Measurements from ENCODE around the gene SV2C. TPM values are rescaled to one million over a fixed set of nuclear protein-coding genes. Genes with fewer than 3 reads are reported as not detected.

Gene SV2C
- total and polyA plus RNA-seq, 4 experiments from 2014 or later: 0.02 TPM; not detected in 3

- H3K4me3 Mint-ChIP-seq: no peak overlapping the region
- H3K27ac Mint-ChIP-seq: no peak overlapping the region
- no peak overlapping the region for H3K27ac ChIP-seq (ENCODE audit: low read depth, low read length)
- no peaks in the 10 kb centered on the region for H3K36me3 Mint-ChIP-seq
- intact Hi-C loops (cut with micrococcal nuclease): no loop called here
- DNase-seq: peak in 2 of 5 donors; percentile 16 to 35
- no peaks in the 10 kb centered on the region for H3K9me3 ChIP-seq (ENCODE audit: control insufficient read depth in 1 of 2, low read length in 2 of 2)
- H3K9me3 Mint-ChIP-seq: peaks cover 0 to 5% (median 0%) of the 10 kb centered on the region in 8 donors
- peaks cover 8 to 13% (median 8%) of the 10 kb centered on the region in 4 donors for H3K4me1 Mint-ChIP-seq
- H3K4me3 ChIP-seq (ENCODE audit: low read length in 2 of 2): no peak overlapping the region
- H3K27me3 ChIP-seq (ENCODE audit: insufficient read depth, low read length): no peaks in the 10 kb centered on the region
- H3K4me1 ChIP-seq (ENCODE audit: insufficient read depth, low read length): peaks cover 12% of the 10 kb centered on the region
- POLR2A ChIA-PET (ENCODE audit: partially characterized antibody): no interaction called here
- CTCF ChIA-PET (ENCODE audit: partially characterized antibody): no interaction called here
- H3K36me3 ChIP-seq (ENCODE audit: insufficient read depth, low read length): no peaks in the 10 kb centered on the region
- peaks cover 14 to 26% of the 10 kb centered on the region in 2 donors for H3K27me3 Mint-ChIP-seq
Observed at GRCh38 chr5:76104027-76104426, 20.8 kb downstream of the SV2C start.

- Mint-ChIP-seq H3K36me3 (no peaks in the 10 kb centered on the region), H3K4me3 (no peak overlapping the region), H3K9me3 (peaks cover 0 to 5% (median 0%) of the 10 kb centered on the region in 8 donors), H3K27me3 (peaks cover 18 to 29% of the 10 kb centered on the region in 2 donors), H3K4me1 (peaks cover 0 to 5% (median under 1%) of the 10 kb centered on the region in 4 donors), H3K27ac (no peak overlapping the region)
- ChIA-PET CTCF (ENCODE audit: partially characterized antibody) (interaction anchor here (1.1 kb wide), 1 partner anchor 13 kb away, joined by 3 read pairs; no protein-coding TSS in a partner anchor), POLR2A (ENCODE audit: partially characterized antibody) (no interaction called here)
- intact Hi-C loops (cut with micrococcal nuclease): no loop called here
- DNase-seq: no peak
- Histone ChIP-seq H3K4me3 (ENCODE audit: low read length in 2 of 2) (no peak overlapping the region), H3K4me1 (ENCODE audit: insufficient read depth, low read length) (no peaks in the 10 kb centered on the region), H3K27ac (ENCODE audit: low read depth, low read length) (no peak overlapping the region), H3K27me3 (ENCODE audit: insufficient read depth, low read length) (no peaks in the 10 kb centered on the region), H3K36me3 (ENCODE audit: insufficient read depth, low read length) (no peaks in the 10 kb centered on the region), H3K9me3 (ENCODE audit: control insufficient read depth in 1 of 2, low read length in 2 of 2) (no peaks in the 10 kb centered on the region)
Observed at GRCh38 chr5:76106149-76106548, 23.0 kb downstream of the SV2C start.

- no peaks in the 10 kb centered on the region for H3K36me3 Mint-ChIP-seq
- H3K4me1 Mint-ChIP-seq: peaks cover 0 to 5% (median 0%) of the 10 kb centered on the region in 4 donors
- ChIA-PET POLR2A (ENCODE audit: partially characterized antibody) (no interaction called here), CTCF (ENCODE audit: partially characterized antibody) (no interaction called here)
- no peak overlapping the region for H3K4me3 Mint-ChIP-seq
- no peak overlapping the region for H3K27ac ChIP-seq (ENCODE audit: low read depth, low read length)
- no peak overlapping the region for H3K4me3 ChIP-seq (ENCODE audit: low read length in 2 of 2)
- peaks cover 11 to 22% of the 10 kb centered on the region in 2 donors for H3K27me3 Mint-ChIP-seq
- intact Hi-C loops (cut with micrococcal nuclease): no loop called here
- no peaks in the 10 kb centered on the region for H3K27me3 ChIP-seq (ENCODE audit: insufficient read depth, low read length)
- H3K9me3 Mint-ChIP-seq: peaks cover 0 to 2% (median 0%) of the 10 kb centered on the region in 8 donors
- H3K27ac Mint-ChIP-seq: no peak overlapping the region
- H3K4me1 ChIP-seq (ENCODE audit: insufficient read depth, low read length): no peaks in the 10 kb centered on the region
- no peaks in the 10 kb centered on the region for H3K36me3 ChIP-seq (ENCODE audit: insufficient read depth, low read length)
- H3K9me3 ChIP-seq (ENCODE audit: control insufficient read depth in 1 of 2, low read length in 2 of 2): no peaks in the 10 kb centered on the region
- DNase-seq: no peak
Observed at GRCh38 chr5:76111477-76112174, 28.4 kb downstream of the SV2C start.

- H3K27me3 Mint-ChIP-seq: peaks cover 10 to 19% of the 10 kb centered on the region in 2 donors
- Histone ChIP-seq H3K27me3 (ENCODE audit: insufficient read depth, low read length) (no peaks in the 10 kb centered on the region), H3K4me3 (ENCODE audit: low read length in 2 of 2) (no peak overlapping the region), H3K36me3 (ENCODE audit: insufficient read depth, low read length) (no peaks in the 10 kb centered on the region), H3K9me3 (ENCODE audit: control insufficient read depth in 1 of 2, low read length in 2 of 2) (no peaks in the 10 kb centered on the region), H3K27ac (ENCODE audit: low read depth, low read length) (no peak overlapping the region), H3K4me1 (ENCODE audit: insufficient read depth, low read length) (no peaks in the 10 kb centered on the region)
- H3K4me3 Mint-ChIP-seq: no peak overlapping the region
- H3K27ac Mint-ChIP-seq: no peak overlapping the region
- H3K4me1 Mint-ChIP-seq: peaks cover 0 to 5% (median 0%) of the 10 kb centered on the region in 4 donors
- no peaks in the 10 kb centered on the region for H3K36me3 Mint-ChIP-seq
- intact Hi-C loops (cut with micrococcal nuclease): no loop called here
- ChIA-PET CTCF (ENCODE audit: partially characterized antibody) (no interaction called here), POLR2A (ENCODE audit: partially characterized antibody) (no interaction called here)
- DNase-seq: no peak
- no peaks in the 10 kb centered on the region for H3K9me3 Mint-ChIP-seq
Observed at GRCh38 chr5:76113103-76113502, 29.9 kb downstream of the SV2C start.

GRCh38 chr5:76114179-76114851 lies 31.1 kb downstream of the SV2C start:
- no peak for DNase-seq
- H3K4me3 Mint-ChIP-seq: no peak overlapping the region
- H3K27ac Mint-ChIP-seq: no peak overlapping the region
- intact Hi-C loops (cut with micrococcal nuclease): no loop called here
- no peaks in the 10 kb centered on the region for H3K36me3 Mint-ChIP-seq
- Histone ChIP-seq H3K27ac (ENCODE audit: low read depth, low read length) (no peak overlapping the region), H3K9me3 (ENCODE audit: control insufficient read depth in 1 of 2, low read length in 2 of 2) (no peaks in the 10 kb centered on the region), H3K4me3 (ENCODE audit: low read length in 2 of 2) (no peak overlapping the region), H3K27me3 (ENCODE audit: insufficient read depth, low read length) (no peaks in the 10 kb centered on the region), H3K36me3 (ENCODE audit: insufficient read depth, low read length) (no peaks in the 10 kb centered on the region), H3K4me1 (ENCODE audit: insufficient read depth, low read length) (no peaks in the 10 kb centered on the region)
- ChIA-PET CTCF (ENCODE audit: partially characterized antibody) (no interaction called here), POLR2A (ENCODE audit: partially characterized antibody) (no interaction called here)
- peaks cover 7 to 20% of the 10 kb centered on the region in 2 donors for H3K27me3 Mint-ChIP-seq
- peaks cover 0 to 2% (median 0%) of the 10 kb centered on the region in 8 donors for H3K9me3 Mint-ChIP-seq
- H3K4me1 Mint-ChIP-seq: peaks cover 0 to 5% (median 0%) of the 10 kb centered on the region in 4 donors

- H3K27ac ChIP-seq (ENCODE audit: low read depth, low read length): no peak overlapping the region
- no peaks in the 10 kb centered on the region for H3K27me3 ChIP-seq (ENCODE audit: insufficient read depth, low read length)
- H3K4me1 ChIP-seq (ENCODE audit: insufficient read depth, low read length): no peaks in the 10 kb centered on the region
- H3K27ac Mint-ChIP-seq: no peak overlapping the region
- no peaks in the 10 kb centered on the region for H3K36me3 ChIP-seq (ENCODE audit: insufficient read depth, low read length)
- H3K27me3 Mint-ChIP-seq: peaks cover 6 to 18% of the 10 kb centered on the region in 2 donors
- intact Hi-C loops (cut with micrococcal nuclease): no loop called here
- H3K4me1 Mint-ChIP-seq: no peaks in the 10 kb centered on the region
- ChIA-PET POLR2A (ENCODE audit: partially characterized antibody) (no interaction called here), CTCF (ENCODE audit: partially characterized antibody) (no interaction called here)
- no peak for DNase-seq
- H3K9me3 Mint-ChIP-seq: peaks cover 0 to 1% (median 0%) of the 10 kb centered on the region in 8 donors
- H3K4me3 ChIP-seq (ENCODE audit: low read length in 2 of 2): no peak overlapping the region
- no peaks in the 10 kb centered on the region for H3K36me3 Mint-ChIP-seq
- H3K4me3 Mint-ChIP-seq: no peak overlapping the region
- no peaks in the 10 kb centered on the region for H3K9me3 ChIP-seq (ENCODE audit: control insufficient read depth in 1 of 2, low read length in 2 of 2)
Observed at GRCh38 chr5:76125346-76125745, 42.2 kb downstream of the SV2C start.

- H3K36me3 ChIP-seq (ENCODE audit: insufficient read depth, low read length): no peaks in the 10 kb centered on the region
- H3K27me3 Mint-ChIP-seq: peaks cover 6 to 18% of the 10 kb centered on the region in 2 donors
- intact Hi-C loops (cut with micrococcal nuclease): no loop called here
- CTCF ChIA-PET (ENCODE audit: partially characterized antibody): no interaction called here
- no peak for DNase-seq
- H3K36me3 Mint-ChIP-seq: no peaks in the 10 kb centered on the region
- no peaks in the 10 kb centered on the region for H3K4me1 ChIP-seq (ENCODE audit: insufficient read depth, low read length)
- no peak overlapping the region for H3K4me3 ChIP-seq (ENCODE audit: low read length in 2 of 2)
- no peak overlapping the region for H3K27ac Mint-ChIP-seq
- POLR2A ChIA-PET (ENCODE audit: partially characterized antibody): no interaction called here
- H3K4me3 Mint-ChIP-seq: no peak overlapping the region
- no peaks in the 10 kb centered on the region for H3K27me3 ChIP-seq (ENCODE audit: insufficient read depth, low read length)
- no peak overlapping the region for H3K27ac ChIP-seq (ENCODE audit: low read depth, low read length)
- H3K9me3 Mint-ChIP-seq: peaks cover 0 to 1% (median 0%) of the 10 kb centered on the region in 8 donors
- no peaks in the 10 kb centered on the region for H3K9me3 ChIP-seq (ENCODE audit: control insufficient read depth in 1 of 2, low read length in 2 of 2)
- no peaks in the 10 kb centered on the region for H3K4me1 Mint-ChIP-seq
Observed at GRCh38 chr5:76125888-76126287, 42.7 kb downstream of the SV2C start.

All from CD4-positive, alpha-beta memory T cell (primary cell).